Measurements from ENCODE around the gene CDS1.
A peak's percentile ranks its signal among the peaks of the same experiment; 100 is the strongest.
"Not testable (repeated sequence)": the region's sequence is repeated elsewhere in the genome, so short reads cannot be mapped to it uniquely, and the experiment has no call there.

Gene CDS1

GRCh38 chr4:84673475-84674240, 90.7 kb downstream of the CDS1 start:
- no peak for DNase-seq (ENCODE audit: low spot score)

DNA sequence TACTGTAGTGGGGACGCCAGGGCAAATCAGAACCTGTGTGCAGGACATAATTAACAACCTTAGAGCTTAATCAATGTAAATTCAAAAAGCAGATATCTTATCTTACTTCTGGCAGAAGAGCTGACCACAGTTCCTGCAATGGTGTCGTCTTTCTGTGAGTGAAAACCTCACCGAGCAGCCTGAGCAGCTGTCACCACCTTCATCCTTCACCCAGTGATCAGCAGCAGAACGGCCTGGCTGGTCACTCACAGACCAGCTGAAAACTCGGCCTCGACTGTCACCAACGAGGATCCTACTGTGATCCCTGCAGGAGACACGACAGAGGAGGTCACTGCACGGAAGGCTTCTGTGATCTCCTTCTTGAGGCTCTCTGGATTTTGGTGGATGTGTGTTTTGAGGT, 94.2 kb downstream of the CDS1 start:
- DNase-seq (ENCODE audit: low spot score) = no peak

- DNase-seq (ENCODE audit: low spot score) = no peak
Observed at GRCh38 chr4:84677995-84678394, 95.1 kb downstream of the CDS1 start.

DNA sequence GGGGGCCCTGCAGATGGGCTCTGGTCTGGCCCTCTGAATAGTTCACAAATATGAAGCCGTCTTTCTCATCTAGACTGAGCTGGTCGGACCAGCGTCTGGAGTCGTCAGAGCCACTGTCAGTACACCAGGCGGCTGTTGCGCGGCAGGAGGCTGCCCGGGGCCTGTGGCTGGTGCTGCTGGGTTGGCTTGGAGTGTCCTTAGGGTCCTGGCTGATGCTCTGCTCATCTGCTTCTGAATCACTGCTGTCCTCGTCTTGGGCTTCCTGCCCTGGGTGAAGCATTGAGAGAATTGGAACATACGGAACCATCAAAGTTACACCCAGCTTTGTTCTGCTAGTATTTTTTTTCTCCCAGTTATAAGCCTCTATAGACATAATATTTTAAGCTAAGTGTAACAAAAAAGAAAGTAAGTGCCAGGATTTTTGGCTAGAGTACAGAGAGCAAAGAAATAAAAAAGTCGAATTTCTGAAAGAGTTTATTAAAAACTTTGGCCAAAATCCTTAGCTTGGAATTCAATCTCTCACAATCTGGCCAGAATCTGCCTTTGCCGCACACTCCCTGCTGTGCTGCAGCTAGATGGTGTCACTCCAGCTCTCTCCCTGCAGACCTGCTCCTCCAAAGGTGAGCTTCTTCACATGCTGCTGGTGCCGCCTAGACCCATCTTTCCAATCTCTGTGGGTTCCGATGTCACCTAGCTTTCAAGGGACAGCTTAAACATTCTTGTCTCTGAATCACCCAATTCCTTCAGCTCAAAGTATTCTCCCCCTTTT, 96.2 kb downstream of the CDS1 start:
- no peak for DNase-seq (ENCODE audit: low spot score)

DNA sequence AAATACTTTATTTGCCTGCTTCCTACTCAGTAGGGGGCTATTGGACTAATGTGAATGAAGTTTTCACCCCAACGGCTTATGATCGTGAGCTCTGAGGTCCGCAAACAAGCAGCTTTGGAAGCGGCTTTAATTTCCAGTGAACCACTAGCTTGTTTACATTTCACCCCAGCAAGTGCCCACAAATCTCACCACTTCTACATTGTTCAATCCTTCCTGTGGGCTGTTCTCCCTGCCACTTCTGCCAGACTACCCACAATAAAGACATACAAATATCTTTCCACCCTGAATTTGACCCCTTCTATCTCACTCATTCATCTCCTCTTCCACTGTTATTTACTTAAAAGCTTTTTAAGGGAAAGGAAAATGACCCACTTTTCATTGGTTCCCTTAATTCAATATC, 98.0 kb downstream of the CDS1 start:
- no peak for DNase-seq (ENCODE audit: low spot score)

DNA sequence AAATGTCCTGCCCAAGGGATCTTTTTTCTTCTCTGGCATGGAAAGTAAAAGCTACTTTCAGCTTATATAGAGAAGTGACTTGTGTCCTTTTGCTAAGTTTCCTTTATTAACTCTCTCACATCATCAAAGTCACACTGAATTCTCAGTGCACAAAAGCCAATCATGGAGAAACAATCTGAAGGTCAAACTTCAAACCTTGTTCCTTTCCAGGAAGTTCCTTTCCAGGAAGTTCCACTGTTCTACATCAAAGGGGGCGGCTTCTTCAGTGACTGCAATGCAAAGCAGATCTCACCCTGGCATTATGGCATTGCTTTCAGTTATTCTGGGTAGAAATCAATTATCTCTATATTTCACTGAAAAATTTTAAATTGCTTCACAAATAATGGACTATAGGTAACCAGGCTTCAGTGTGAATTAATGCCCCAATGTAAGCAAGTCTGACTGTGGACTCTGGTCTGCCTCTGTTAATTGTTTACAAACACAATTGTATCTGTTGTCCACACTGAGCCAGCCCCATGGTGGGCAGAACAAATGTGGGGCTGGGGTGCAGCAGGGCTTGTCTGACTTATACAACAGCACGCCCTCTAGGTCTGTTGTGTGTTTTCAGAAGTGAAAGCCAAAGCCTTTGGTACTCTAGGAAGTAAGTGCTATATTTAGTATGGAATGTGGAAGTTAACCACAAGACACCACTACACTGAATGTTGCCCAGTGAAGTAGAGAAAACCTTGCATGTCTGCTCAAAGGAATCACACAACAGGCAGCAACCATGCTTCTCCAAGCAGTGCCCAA, 98.8 kb downstream of the CDS1 start:
- peak; percentile 67 for DNase-seq (ENCODE audit: low spot score)

- DNase-seq (ENCODE audit: low spot score) = not testable (repeated sequence)
Observed at GRCh38 chr4:84682661-84683060, 99.7 kb downstream of the CDS1 start.

DNA sequence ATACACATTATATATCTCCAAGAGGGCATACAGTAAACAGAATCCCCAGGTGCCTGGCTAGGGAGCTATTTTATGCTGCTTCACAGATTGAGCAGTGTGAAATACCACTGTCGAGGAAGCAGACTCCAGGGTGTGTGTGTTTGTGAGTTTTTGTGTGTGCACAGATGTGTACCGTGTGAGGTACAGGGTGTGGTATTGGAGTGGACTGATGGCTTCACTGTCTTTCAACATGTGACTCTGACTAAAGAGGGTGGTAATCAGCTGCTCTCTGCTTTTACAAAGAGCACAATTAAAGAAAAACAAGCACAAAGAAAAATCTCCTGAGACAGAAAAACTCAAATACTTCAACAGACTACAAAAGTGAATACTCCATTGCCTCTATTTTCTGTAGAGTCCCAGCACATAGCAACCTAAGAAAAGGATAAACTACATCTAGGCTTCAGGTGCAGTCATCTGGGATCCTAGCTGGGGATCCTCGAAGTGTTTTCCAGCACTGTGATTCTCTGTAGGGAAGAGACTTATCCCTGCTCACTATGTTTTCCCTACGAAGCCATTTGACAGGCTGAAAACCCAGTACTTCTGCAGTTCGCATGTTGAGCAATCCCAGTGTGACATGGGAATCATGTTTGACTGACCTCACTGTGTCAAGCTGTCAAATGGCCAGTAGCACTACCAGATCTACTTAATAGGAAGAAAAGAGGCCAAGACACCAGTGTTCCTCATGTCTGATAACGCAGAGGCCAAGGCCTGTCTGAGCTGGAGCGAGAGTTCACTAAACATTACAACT, 100.3 kb downstream of the CDS1 start:
- DNase-seq (ENCODE audit: low spot score) = no peak

DNA sequence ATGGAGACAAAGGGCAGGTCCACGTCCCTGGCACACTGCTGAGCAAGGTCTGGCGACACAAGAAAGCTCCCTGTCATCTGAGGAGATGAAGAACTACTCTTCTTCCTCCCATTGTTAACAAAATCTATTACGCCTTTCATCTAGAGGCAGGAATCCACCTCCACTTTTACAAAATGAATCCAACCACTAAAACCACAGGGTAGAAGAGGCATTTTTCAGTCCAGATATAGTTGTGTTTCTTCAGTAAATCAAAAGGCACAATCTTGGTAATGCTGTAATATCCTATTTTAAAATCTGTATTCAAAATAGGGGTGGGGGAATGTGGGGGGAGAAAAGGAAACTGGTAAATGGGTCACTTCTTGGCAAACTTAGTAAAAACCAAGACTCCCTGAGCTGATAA, 101.4 kb downstream of the CDS1 start:
- DNase-seq (ENCODE audit: low spot score) = no peak

DNA sequence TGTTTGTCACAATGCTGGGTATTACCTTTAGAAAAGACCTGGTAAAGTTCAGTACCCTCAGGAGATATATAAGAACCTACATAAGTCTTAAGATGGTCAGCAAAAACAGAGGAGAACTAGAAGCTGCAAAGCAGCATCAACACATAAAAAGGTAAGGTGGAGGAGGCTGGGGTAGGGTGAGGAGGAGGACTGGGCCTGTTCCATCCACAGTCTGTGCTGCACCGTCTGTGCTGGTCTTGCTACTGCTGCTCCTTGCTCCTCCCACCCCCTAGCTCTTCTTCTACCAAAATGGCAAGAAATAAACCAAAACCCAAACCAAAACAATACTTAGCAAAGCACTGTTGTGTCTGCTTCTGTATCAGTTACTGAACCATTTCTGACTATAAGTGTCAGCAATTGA, 102.2 kb downstream of the CDS1 start:
- no peak for DNase-seq (ENCODE audit: low spot score)

DNA sequence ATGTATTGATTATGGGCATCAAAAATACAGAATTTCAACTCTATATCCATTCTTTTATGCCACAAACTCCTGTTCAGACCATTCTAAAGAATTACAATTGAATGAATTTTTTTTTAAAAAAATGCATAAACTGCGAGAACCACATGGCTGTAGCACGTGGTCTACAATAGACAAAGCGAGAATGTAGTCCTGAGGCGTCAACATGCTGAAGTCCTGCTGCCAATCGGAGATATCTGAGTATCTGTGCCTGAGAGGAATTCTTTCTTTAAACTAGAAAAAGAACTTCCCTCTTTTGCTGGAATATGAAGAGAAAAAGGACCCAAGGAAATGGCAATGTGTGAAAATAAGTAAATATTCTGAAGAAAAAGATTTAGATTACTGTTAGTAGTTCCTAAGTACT, 105.7 kb downstream of the CDS1 start:
- DNase-seq (ENCODE audit: low spot score) = no peak

GRCh38 chr4:84689197-84689596, 106.3 kb downstream of the CDS1 start:
- DNase-seq (ENCODE audit: low spot score) = no peak

GRCh38 chr4:84690481-84690880, 107.6 kb downstream of the CDS1 start:
- no peak for DNase-seq (ENCODE audit: low spot score)

- DNase-seq (ENCODE audit: low spot score) = no peak
Observed at GRCh38 chr4:84691170-84691691, 108.3 kb downstream of the CDS1 start.

GRCh38 chr4:84691800-84692199, 108.9 kb downstream of the CDS1 start:
- no peak for DNase-seq (ENCODE audit: low spot score)

DNA sequence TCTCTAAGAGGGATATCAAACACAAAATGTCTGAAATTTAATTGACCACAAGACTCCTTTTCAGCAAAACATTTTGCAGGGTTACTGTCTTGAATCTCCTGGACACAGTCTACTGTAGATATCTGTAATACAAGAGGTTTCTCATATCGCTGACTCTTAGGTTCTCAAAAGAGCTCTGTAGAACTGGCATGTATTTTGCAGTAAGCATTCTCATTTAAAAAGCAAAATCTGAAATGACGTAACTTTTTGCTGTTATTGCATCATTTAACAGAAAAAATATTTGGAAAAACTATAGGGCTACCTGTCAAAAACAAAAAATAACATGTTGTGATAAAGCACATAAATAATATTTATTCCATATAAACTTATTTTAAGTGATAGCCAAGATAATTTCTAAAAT, 114.2 kb downstream of the CDS1 start:
- no peak for DNase-seq (ENCODE audit: low spot score)

DNA sequence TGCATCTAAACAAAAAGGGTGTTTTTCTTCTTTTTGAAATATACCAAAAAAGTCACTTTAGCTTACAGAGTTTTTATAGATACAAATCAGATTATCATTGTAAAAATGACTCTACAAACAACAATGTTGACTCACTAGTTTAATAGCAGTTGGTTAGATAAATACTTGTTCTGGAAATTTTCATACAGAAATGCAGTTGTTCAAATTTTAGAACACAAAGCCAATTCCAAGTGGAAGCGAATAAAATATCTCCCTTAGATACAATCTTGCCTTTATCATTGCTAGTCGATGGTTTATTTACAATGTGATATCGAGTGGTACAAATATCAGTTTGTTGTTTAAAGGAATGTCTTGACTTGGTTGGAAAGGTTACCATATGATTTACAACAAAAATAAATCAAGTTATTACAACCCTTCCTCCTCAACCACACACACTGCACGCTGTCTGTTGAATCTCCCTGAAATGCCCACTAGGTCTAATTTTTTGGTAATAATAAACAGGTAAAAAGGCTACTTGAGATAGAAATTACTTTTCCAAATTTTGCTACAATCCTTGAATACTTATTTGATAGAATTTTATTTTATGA, 114.8 kb downstream of the CDS1 start:
- no peak for DNase-seq (ENCODE audit: low spot score)

DNA sequence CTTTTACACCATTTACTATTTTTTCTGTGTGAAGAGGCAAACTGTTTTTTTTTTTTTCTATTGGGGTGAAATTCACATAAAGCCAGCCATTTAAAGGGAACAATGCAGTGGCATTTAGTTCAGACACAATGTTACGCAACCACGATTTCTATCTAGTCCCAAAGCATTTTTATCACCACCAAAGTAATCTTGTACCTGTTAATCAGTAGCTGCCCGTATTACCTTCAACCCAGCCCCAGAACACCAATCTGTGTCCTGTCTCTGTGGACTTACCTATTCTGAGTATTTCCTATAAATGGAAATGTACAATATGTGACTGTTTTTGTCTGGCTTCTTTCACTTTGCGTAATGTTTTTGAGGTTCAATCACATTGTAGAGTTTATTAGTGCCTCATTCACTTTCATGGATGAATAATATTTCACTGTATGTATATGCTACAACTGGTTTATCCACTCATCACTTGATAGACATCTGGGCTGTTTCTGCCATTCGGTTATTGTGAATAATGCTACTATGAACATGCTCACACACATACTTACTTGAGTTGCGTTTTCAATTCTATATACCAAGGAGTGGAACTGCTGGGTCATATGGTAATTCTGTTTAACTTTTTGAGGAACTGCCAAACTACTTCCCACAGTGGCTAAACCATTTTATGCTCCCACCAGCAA, 116.2 kb downstream of the CDS1 start:
- DNase-seq (ENCODE audit: low spot score) = no peak

Data from globus pallidus (tissue), 1 donor.